Ishikawa (cell line): ENCODE results near the gene KTN1.

ENCODE experiments used
- CEBPB ChIP-seq: IDR thresholded peaks from 2 replicates; pipeline ENCODE4 v1.6.1; 2012
- EP300 ChIP-seq: IDR thresholded peaks from 2 replicates; pipeline ENCODE4 v1.6.1; 2012; ENCODE audit warnings: borderline replicate concordance
- TAF1 ChIP-seq: IDR thresholded peaks from 2 replicates; pipeline ENCODE4 v1.6.1; 2012; ENCODE audit warnings: low read depth, mild to moderate bottlenecking
- YY1 ChIP-seq: IDR thresholded peaks from 2 replicates; pipeline ENCODE4 v1.6.1; 2012; ENCODE audit warnings: low read depth
- ZBTB7A ChIP-seq: IDR thresholded peaks from 2 replicates; pipeline ENCODE4 v1.6.1; 2012; ENCODE audit warnings: low read depth
- TF ChIP-seq, protein P1 (sequence below): IDR thresholded peaks from 2 replicates; pipeline ENCODE4 v1.6.1; 2012

DNA sequence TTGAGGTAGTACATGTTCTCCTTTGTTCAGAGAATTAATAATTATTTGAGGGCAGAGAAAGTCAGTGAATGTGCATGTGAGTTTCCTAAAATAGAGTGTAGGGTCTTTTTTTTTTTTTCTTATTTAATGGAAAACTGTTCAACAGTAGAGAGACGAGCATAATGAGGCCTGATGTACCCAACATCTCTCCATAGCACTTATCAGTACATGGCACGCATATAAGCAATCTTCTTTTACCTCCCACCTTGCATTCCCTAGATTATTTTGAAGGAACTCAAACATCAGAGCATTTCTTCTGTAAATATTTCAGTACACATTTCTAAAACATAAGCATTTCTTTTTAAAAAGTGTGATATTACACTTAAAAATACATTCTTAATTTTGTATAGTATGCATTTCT, 87.8 kb downstream of the KTN1 start:
- no peak for TF ChIP-seq TAF1
- TF ChIP-seq EP300 = no peak
- no peak for TF ChIP-seq ZBTB7A
- TF ChIP-seq, protein P1, sequence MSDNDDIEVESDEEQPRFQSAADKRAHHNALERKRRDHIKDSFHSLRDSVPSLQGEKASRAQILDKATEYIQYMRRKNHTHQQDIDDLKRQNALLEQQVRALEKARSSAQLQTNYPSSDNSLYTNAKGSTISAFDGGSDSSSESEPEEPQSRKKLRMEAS = no peak
- TF ChIP-seq YY1 = no peak
- no peak for TF ChIP-seq CEBPB
